ENCODE results near the gene POLR1E.

The POLR1E gene

DNA sequence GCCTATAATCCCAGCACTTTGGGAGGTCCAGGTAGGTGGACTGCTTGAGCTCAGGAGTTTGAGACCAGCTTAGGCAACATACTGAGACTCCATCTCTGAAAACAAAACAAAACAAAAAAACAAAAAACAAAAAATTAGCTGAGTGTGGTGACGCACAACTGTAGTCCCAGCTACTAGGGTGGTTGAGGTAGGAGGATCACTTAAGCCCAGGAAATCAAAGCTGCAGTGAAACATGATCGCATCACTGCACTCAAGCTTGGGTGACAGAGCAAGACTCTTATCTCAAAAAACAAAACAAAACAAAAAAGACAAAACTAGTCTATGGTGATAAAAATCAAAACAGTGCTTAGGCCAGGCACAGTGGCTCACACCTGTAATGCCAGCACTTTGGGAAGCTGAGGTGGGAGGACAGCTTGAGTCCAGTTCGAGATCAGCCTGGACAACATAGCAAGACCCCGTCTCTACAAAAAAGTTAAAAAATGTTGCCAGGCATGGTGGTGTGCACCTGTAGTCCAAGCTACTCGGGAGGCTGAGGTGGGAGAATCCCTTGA is 61.7 kb downstream of the POLR1E start:
- Mint-ChIP-seq H3K27me3 (ENCODE audit: low read depth) (peaks cover 3% of the 10 kb centered on the region), H3K27ac (no peak overlapping the region)

DNA sequence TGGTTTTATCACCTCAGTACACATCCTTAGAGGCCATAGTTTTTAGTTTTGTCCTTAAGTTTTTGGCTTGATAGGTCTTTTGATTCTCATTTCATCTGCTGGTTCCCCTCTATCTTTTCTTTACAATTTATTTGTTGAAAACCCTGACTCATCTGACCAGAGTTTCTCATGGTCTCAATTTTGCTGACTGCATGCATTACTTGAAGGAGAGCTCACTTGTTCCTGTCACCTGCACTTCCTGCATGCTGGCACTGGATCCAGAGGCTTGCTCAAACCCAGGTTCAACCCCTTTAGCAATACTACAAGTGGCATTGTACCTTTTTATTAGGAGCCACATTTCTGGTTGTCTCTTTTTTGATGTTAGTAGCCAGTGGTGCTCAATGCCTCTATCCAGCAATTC is 63.8 kb downstream of the POLR1E start:
- Mint-ChIP-seq H3K27ac (no peak overlapping the region), H3K4me3 (no peak overlapping the region), H3K4me1 (ENCODE audit: low read depth) (no peaks in the 10 kb centered on the region), H3K27me3 (ENCODE audit: low read depth) (peaks cover 3% of the 10 kb centered on the region), H3K36me3 (ENCODE audit: low read depth) (no peaks in the 10 kb centered on the region), H3K9me3 (no peaks in the 10 kb centered on the region)
- no peak for DNase-seq (ENCODE audit: low spot score)

More for the DNA sequence above, 61.7 kb downstream of the POLR1E start:
- H3K4me1 Mint-ChIP-seq (ENCODE audit: low read depth) = no peaks in the 10 kb centered on the region
- H3K9me3 Mint-ChIP-seq = no peaks in the 10 kb centered on the region
- no peak for DNase-seq (ENCODE audit: low spot score)
- H3K4me3 Mint-ChIP-seq = no peak overlapping the region
- H3K36me3 Mint-ChIP-seq (ENCODE audit: low read depth) = no peaks in the 10 kb centered on the region

- DNase-seq (ENCODE audit: low spot score) = no peak
- no peaks in the 10 kb centered on the region for H3K4me1 Mint-ChIP-seq (ENCODE audit: low read depth)
- H3K36me3 Mint-ChIP-seq (ENCODE audit: low read depth) = no peaks in the 10 kb centered on the region
- H3K27me3 Mint-ChIP-seq (ENCODE audit: low read depth) = peaks cover 3% of the 10 kb centered on the region
- H3K4me3 Mint-ChIP-seq = no peak overlapping the region
- no peaks in the 10 kb centered on the region for H3K9me3 Mint-ChIP-seq
- no peak overlapping the region for H3K27ac Mint-ChIP-seq
These were observed 65.0 kb downstream of the POLR1E start for GRCh38 chr9:37550781-37551180.

DNA sequence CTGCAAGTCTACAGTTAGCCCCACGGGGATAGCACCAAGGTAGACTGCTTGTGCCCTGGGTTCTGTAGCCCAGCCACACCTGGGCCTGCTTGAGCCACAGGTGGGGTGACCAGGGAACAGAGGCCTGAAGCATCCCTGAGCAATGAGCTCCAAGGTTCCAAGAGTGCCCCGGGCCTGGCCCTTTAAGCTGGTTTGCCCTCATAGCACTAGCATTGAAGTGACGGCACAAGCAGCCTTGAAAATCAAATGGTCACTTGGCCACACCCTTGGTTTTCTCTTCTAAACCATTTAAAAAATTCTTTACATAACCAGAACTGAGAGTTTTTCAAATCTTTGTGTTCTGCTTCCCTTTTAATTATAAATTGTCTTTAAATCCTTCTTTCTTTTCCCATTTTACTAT is 65.7 kb downstream of the POLR1E start:
- Mint-ChIP-seq H3K36me3 (ENCODE audit: low read depth) (no peaks in the 10 kb centered on the region), H3K4me1 (ENCODE audit: low read depth) (no peaks in the 10 kb centered on the region), H3K9me3 (no peaks in the 10 kb centered on the region), H3K27ac (no peak overlapping the region), H3K4me3 (no peak overlapping the region), H3K27me3 (ENCODE audit: low read depth) (peaks cover 3% of the 10 kb centered on the region)
- no peak for DNase-seq (ENCODE audit: low spot score)

GRCh38 chr9:37551888-37552287 is 66.1 kb downstream of the POLR1E start:
- no peaks in the 10 kb centered on the region for H3K36me3 Mint-ChIP-seq (ENCODE audit: low read depth)
- no peaks in the 10 kb centered on the region for H3K4me1 Mint-ChIP-seq (ENCODE audit: low read depth)
- no peak for DNase-seq (ENCODE audit: low spot score)
- H3K27ac Mint-ChIP-seq = no peak overlapping the region
- no peaks in the 10 kb centered on the region for H3K9me3 Mint-ChIP-seq
- H3K4me3 Mint-ChIP-seq = no peak overlapping the region
- peaks cover 3% of the 10 kb centered on the region for H3K27me3 Mint-ChIP-seq (ENCODE audit: low read depth)
